Endothelial cell of umbilical vein (primary cell): ENCODE data around the gene GATAD2A. TPM values are rescaled to one million over a fixed set of nuclear protein-coding genes. Genes with fewer than 3 reads are reported as not detected.

Source experiments
- BruUV-seq: library from RNA; stranded (reverse); fragments of 400-500 nt; replicated peaks from 2 replicates; lab custom pipeline; 2021; lab: Mats Ljungman, UMichigan
- CTCF ChIA-PET: fragments of 300-600, 350-600 bp; sonication (Branson Sonifier 250); formaldehyde crosslinking; loops from one replicate; lab custom pipeline; 2021; ENCODE audit warnings: antibody characterized with exemption, inconsistent platforms; lab: Charles Lee
- POLR2A ChIA-PET: fragments of 300-600, 350-600 bp; sonication (Branson Sonifier 250); formaldehyde crosslinking; loops from one replicate; lab custom pipeline; 2021; ENCODE audit warnings: antibody characterized with exemption, inconsistent platforms; lab: Charles Lee
- DNase-seq: peaks from one replicate; pipeline ENCODE4 v3.0.0-alpha.2; 2011; ENCODE audit warnings: low read depth, low spot score
- FAIRE-seq: peaks from 2 replicates; lab custom pipeline; 2011; peaks lifted over from hg19 to GRCh38; lab: Jason Lieb, UNC
- H2AFZ ChIP-seq: 2 replicates; pipeline ENCODE4 v1.6.0; 2012; ENCODE audit warnings: low read depth, low read length, control low read depth, inconsistent platforms
- H3K27ac ChIP-seq: 2 replicates; pipeline ENCODE4 v1.5.1; 2011; ENCODE audit warnings: low read depth, mild to moderate bottlenecking, control low read depth, low read length, moderate library complexity; ENCODE audit not compliant: insufficient read depth
- H3K27me3 ChIP-seq, 2 experiments: 2 replicates each; pipeline versions ENCODE4 v1.6.0 to v1.6.1; 2011; ENCODE audit warnings: low read length in 2 of 2, mixed read lengths in 1 of 2; ENCODE audit not compliant: control insufficient read depth in 2 of 2, insufficient read depth in 2 of 2
- H3K36me3 ChIP-seq, 2 experiments: 2 replicates in 1 of 2; 3 replicates in 1 of 2; pipeline ENCODE4 v1.5.1; 2011; ENCODE audit warnings: low read length in 2 of 2, mild to moderate bottlenecking in 1 of 2, moderate library complexity in 1 of 2; ENCODE audit not compliant: control insufficient read depth in 2 of 2, insufficient read depth in 2 of 2; ENCODE audit errors: extremely low read depth in 1 of 2
- H3K4me1 ChIP-seq: 3 replicates; pipeline ENCODE4 v1.5.1; 2011; ENCODE audit warnings: mild to moderate bottlenecking, low read length; ENCODE audit not compliant: control insufficient read depth, insufficient read depth; ENCODE audit errors: extremely low read depth
- H3K4me2 ChIP-seq: 2 replicates; pipeline ENCODE4 v1.6.1; 2011; ENCODE audit warnings: low read length, control low read depth, mixed read lengths; ENCODE audit not compliant: insufficient read depth
- H3K4me3 ChIP-seq, 3 experiments: fragments of 200-600 bp in 1 of 3; sonication (generic), shearing (Covaris generic) in 1 of 3; replicated peaks in 1 of 3; 2 replicates each; pipeline ENCODE4 v1.5.1; 2011 to 2016; ENCODE audit warnings: control low read depth in 3 of 3, low read length in 3 of 3, mild to moderate bottlenecking in 2 of 3, inconsistent platforms in 1 of 3, low read depth in 1 of 3, moderate library complexity in 1 of 3; ENCODE audit not compliant: insufficient read depth in 1 of 3
- H3K79me2 ChIP-seq: 2 replicates; pipeline ENCODE4 v1.6.0; 2012; ENCODE audit warnings: low read length, inconsistent platforms; ENCODE audit not compliant: control insufficient read depth, insufficient read depth
- H3K9ac ChIP-seq: replicated peaks from 2 replicates; pipeline ENCODE3; 2011; ENCODE audit warnings: low read length, control low read depth; ENCODE audit not compliant: insufficient read depth; ENCODE audit errors: extremely low read depth
- H3K9me1 ChIP-seq: replicated peaks from 3 replicates; pipeline ENCODE4 v1.6.0; 2011; ENCODE audit warnings: mild to moderate bottlenecking, low read length; ENCODE audit not compliant: control insufficient read depth, insufficient read depth; ENCODE audit errors: extremely low read depth
- H3K9me3 ChIP-seq: replicated peaks from 2 replicates; pipeline ENCODE4 v1.5.1; 2012; ENCODE audit warnings: low read length, inconsistent platforms; ENCODE audit not compliant: control insufficient read depth, insufficient read depth
- H4K20me1 ChIP-seq: replicated peaks from 2 replicates; pipeline ENCODE3; 2011; ENCODE audit warnings: mild to moderate bottlenecking, low read length; ENCODE audit not compliant: control insufficient read depth, insufficient read depth; ENCODE audit errors: extremely low read depth
- EZH2 ChIP-seq: IDR thresholded peaks from 2 replicates; pipeline ENCODE4 v1.6.1; 2012; ENCODE audit warnings: borderline replicate concordance, low read depth, mild to moderate bottlenecking, moderate library complexity, low read length, inconsistent platforms; ENCODE audit not compliant: severe bottlenecking
- FOS ChIP-seq: IDR thresholded peaks from 2 replicates; pipeline ENCODE4 v1.6.1; 2011; ENCODE audit warnings: mild to moderate bottlenecking, low read length, moderate library complexity, borderline replicate concordance; ENCODE audit not compliant: insufficient read depth
- GATA2 ChIP-seq: IDR thresholded peaks from 2 replicates; pipeline ENCODE4 v1.7.0; 2011; ENCODE audit warnings: low read depth, mild to moderate bottlenecking, moderate library complexity, mixed read lengths, low read length; ENCODE audit not compliant: insufficient read length, insufficient read depth
- JUN ChIP-seq: IDR thresholded peaks from 2 replicates; pipeline ENCODE4 v1.6.1; 2011; ENCODE audit warnings: borderline replicate concordance, low read depth; ENCODE audit not compliant: insufficient read length, insufficient read depth
- MYC ChIP-seq: IDR thresholded peaks from one replicate; pipeline ENCODE4 v1.6.1; 2011; ENCODE audit warnings: mild to moderate bottlenecking, low read depth, low read length
- POLR2A ChIP-seq: IDR thresholded peaks from 2 replicates; pipeline ENCODE4 v1.6.1; 2012; ENCODE audit warnings: low read depth, mild to moderate bottlenecking, control low read depth, low read length
- POLR2AphosphoS5 ChIP-seq: IDR thresholded peaks from 2 replicates; pipeline ENCODE4 v1.6.1; 2012; ENCODE audit warnings: low read depth, mild to moderate bottlenecking, control low read depth, low read length, moderate library complexity; ENCODE audit not compliant: insufficient read depth
- dilution Hi-C: fragments of 300-500 bp; cut with MboI; formaldehyde crosslinking; loops from one replicate; pipeline ENCODE4 v1.15.0; 2019; ENCODE audit warnings: low sequenced_read_pairs; ENCODE audit not compliant: extremely low pct_ligation_motif_present
- intact Hi-C: fragments of 100-400 bp; cut with micrococcal nuclease; formaldehyde crosslinking; loops from one replicate; pipeline ENCODE4 v1.10.0; 2022
- polyA plus RNA-seq, 4 experiments: library from polyadenylated mRNA; depleted of rRNA in 3 of 4; stranded (reverse) in 3 of 4; unstranded in 1 of 4; fragments of >200 nt; gene quantifications; 2 replicates each; pipeline versions ENCODE4 v1.2.1 to v1.2.3, GENCODE V29; 2011 to 2012; ENCODE audit warnings: missing spikeins in 1 of 4
- total RNA-seq: library from RNA; stranded (reverse); gene quantifications from 2 replicates; pipeline ENCODE4 v1.2.3, GENCODE V29; 2021
- TF ChIP-seq, protein P1 (sequence below), 2 donors: IDR thresholded peaks; 1 replicate in 1 of 2; 2 replicates in 1 of 2; pipeline ENCODE4 v1.5.1; 2011; ENCODE audit warnings: low read length in 2 of 2, mild to moderate bottlenecking in 2 of 2, moderate library complexity in 2 of 2, control low read depth in 1 of 2, inconsistent platforms in 1 of 2, low read depth in 1 of 2; ENCODE audit not compliant: insufficient read depth in 1 of 2; ENCODE audit errors: extremely low read depth in 1 of 2
- TF ChIP-seq, protein P2 (sequence below): IDR thresholded peaks from 2 replicates; pipeline ENCODE4 v1.6.1; 2011; ENCODE audit not compliant: insufficient read depth, insufficient read length

GATAD2A gene
- total and polyA plus RNA-seq, 2 donors (not counting 3 experiments of a cell fraction or from before 2014, with no cell fraction given): 27.3 to 134 TPM

DNA sequence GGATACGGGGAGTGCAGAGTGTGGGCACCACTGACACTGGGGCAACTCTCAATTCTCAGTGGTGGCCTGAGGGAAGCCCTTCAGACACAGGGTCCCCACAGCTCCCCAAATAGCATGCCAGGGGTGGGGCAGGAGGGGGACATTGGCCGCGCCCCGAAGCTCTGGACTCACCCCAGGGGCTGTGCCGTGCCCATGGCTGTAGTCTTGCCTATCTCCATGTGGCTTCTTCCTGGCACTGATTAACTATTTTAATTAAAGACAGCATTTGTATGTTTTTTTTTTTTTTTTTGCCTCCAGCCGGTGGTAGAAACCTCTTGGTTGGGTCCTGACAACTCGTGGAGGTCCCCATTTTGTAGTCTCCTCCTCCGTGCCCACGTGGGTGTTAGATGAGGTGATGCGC lies 23.3 kb downstream of the GATAD2A start:
- ChIA-PET CTCF (no interaction called here), POLR2A (no interaction called here)
- H3K4me2 ChIP-seq: no peak overlapping the region
- H2AFZ ChIP-seq: no peak overlapping the region
- DNase-seq: no peak
- H3K9me1 ChIP-seq: no peaks in the 10 kb centered on the region
- no peak overlapping the region for H3K27ac ChIP-seq
- TF ChIP-seq POLR2A: no peak
- TF ChIP-seq, protein P1, sequence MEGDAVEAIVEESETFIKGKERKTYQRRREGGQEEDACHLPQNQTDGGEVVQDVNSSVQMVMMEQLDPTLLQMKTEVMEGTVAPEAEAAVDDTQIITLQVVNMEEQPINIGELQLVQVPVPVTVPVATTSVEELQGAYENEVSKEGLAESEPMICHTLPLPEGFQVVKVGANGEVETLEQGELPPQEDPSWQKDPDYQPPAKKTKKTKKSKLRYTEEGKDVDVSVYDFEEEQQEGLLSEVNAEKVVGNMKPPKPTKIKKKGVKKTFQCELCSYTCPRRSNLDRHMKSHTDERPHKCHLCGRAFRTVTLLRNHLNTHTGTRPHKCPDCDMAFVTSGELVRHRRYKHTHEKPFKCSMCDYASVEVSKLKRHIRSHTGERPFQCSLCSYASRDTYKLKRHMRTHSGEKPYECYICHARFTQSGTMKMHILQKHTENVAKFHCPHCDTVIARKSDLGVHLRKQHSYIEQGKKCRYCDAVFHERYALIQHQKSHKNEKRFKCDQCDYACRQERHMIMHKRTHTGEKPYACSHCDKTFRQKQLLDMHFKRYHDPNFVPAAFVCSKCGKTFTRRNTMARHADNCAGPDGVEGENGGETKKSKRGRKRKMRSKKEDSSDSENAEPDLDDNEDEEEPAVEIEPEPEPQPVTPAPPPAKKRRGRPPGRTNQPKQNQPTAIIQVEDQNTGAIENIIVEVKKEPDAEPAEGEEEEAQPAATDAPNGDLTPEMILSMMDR (IDR thresholded peaks at IDR 0.05; ENCODE audit: extremely low read depth in 1 of 2, insufficient read depth in 1 of 2, low read depth in 1 of 2, low read length in 2 of 2): no peak
- no peak for TF ChIP-seq JUN
- TF ChIP-seq EZH2: no peak
- TF ChIP-seq FOS: no peak
- TF ChIP-seq POLR2AphosphoS5: no peak
- no peak for TF ChIP-seq GATA2
- TF ChIP-seq, protein P2, sequence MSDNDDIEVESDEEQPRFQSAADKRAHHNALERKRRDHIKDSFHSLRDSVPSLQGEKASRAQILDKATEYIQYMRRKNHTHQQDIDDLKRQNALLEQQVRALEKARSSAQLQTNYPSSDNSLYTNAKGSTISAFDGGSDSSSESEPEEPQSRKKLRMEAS: no peak
- TF ChIP-seq MYC: no peak
- H3K4me1 ChIP-seq: peaks cover 2% of the 10 kb centered on the region
- dilution Hi-C loops (no loop called here), intact Hi-C loops (no loop called here)
- H3K4me3 ChIP-seq: no peak overlapping the region
- H3K79me2 ChIP-seq: peaks cover 98% of the 10 kb centered on the region
- H3K27me3 ChIP-seq: no peaks in the 10 kb centered on the region
- H3K9me3 ChIP-seq: no peaks in the 10 kb centered on the region
- peaks cover 5% of the 10 kb centered on the region for H4K20me1 ChIP-seq
- BruUV-seq: no TSS peak
- no peak for FAIRE-seq
- no peaks in the 10 kb centered on the region for H3K36me3 ChIP-seq
- H3K9ac ChIP-seq: no peak overlapping the region
